GM12878 (cell line): ENCODE data around the gene TMEM72. TPM values are rescaled to one million over a fixed set of nuclear protein-coding genes. Genes with fewer than 3 reads are reported as not detected.
A peak's percentile ranks its signal among the peaks of the same experiment; 100 is the strongest.

Source experiments
- ATAC-seq: fragments of 200-7000 bp; cut with Tn5 transposase; 3 replicates; pipeline ENCODE4 v1.9.1; 2020; ENCODE audit warnings: mild to moderate bottlenecking, moderate library complexity
- BruUV-seq: library from RNA; stranded (reverse); fragments of 400-500 nt; replicated peaks from 2 replicates; lab custom pipeline; 2021; lab: Mats Ljungman, UMichigan
- CTCF ChIA-PET: fragments of 300-600 bp; sonication (Branson Sonifier 250); formaldehyde crosslinking; extraction: SDS; loops from one replicate; lab custom pipeline; 2021; ENCODE audit warnings: inconsistent platforms; lab: Yijun Ruan, JAX
- POLR2A ChIA-PET: fragments of 350-600 bp; formaldehyde crosslinking; extraction: SDS; loops from one replicate; lab custom pipeline; 2021; ENCODE audit warnings: inconsistent platforms; lab: Charles Lee
- RAD21 ChIA-PET: fragments of 300-600 bp; sonication (Branson Sonifier 250); formaldehyde crosslinking; loops from one replicate; lab custom pipeline; 2023; ENCODE audit warnings: antibody characterized with exemption; ENCODE audit not compliant: unreplicated experiment; lab: Charles Lee
- SMC1A ChIA-PET: fragments of 300-600 bp; sonication (Branson Sonifier 250); formaldehyde crosslinking; loops from one replicate; lab custom pipeline; 2023; ENCODE audit not compliant: unreplicated experiment, uncharacterized antibody; lab: Charles Lee
- DNase-seq: peaks from one replicate; pipeline ENCODE4 v3.0.0-alpha.2; 2011; ENCODE audit warnings: low read depth, low spot score
- FAIRE-seq: peaks from 3 replicates; lab custom pipeline; 2011; peaks lifted over from hg19 to GRCh38; lab: Jason Lieb, UNC
- H2AFZ ChIP-seq: 2 replicates; pipeline ENCODE4 v1.6.0; 2011; ENCODE audit warnings: low read depth, low read length, control low read depth; ENCODE audit not compliant: control insufficient read depth
- H3K27ac ChIP-seq: 2 replicates; pipeline ENCODE4 v1.5.1; 2011; ENCODE audit warnings: control low read depth; ENCODE audit not compliant: control insufficient read depth, insufficient read depth
- H3K27me3 ChIP-seq, 2 experiments: replicated peaks in 1 of 2; 2 replicates each; pipeline versions ENCODE4 v1.6.0 to v1.6.1; 2011; ENCODE audit warnings: low read length in 1 of 2; ENCODE audit not compliant: control insufficient read depth in 2 of 2, insufficient read depth in 2 of 2
- H3K36me3 ChIP-seq, 2 experiments: 2 replicates each; pipeline ENCODE4 v1.5.1; 2011; ENCODE audit warnings: low read length in 1 of 2; ENCODE audit not compliant: control insufficient read depth in 2 of 2, insufficient read depth in 2 of 2
- H3K4me1 ChIP-seq: 2 replicates; pipeline ENCODE4 v1.6.1; 2011; ENCODE audit warnings: mild to moderate bottlenecking, low read length, moderate library complexity, mixed read lengths; ENCODE audit not compliant: control insufficient read depth, insufficient read depth
- H3K4me2 ChIP-seq: 2 replicates; pipeline ENCODE4 v1.6.0; 2011; ENCODE audit warnings: control low read depth; ENCODE audit not compliant: control insufficient read depth, insufficient read depth
- H3K4me3 ChIP-seq: fragments of 200-600 bp; sonication (generic); 2 replicates; pipeline ENCODE4 v1.5.1; 2016
- H3K79me2 ChIP-seq: 2 replicates; pipeline ENCODE4 v1.6.0; 2011; ENCODE audit warnings: low read length; ENCODE audit not compliant: control insufficient read depth, insufficient read depth
- H3K9ac ChIP-seq: 2 replicates; pipeline ENCODE4 v1.8.0; 2011; ENCODE audit warnings: low read length, control low read depth, mixed read lengths; ENCODE audit not compliant: control insufficient read depth, insufficient read depth
- H3K9me3 ChIP-seq: replicated peaks from 3 replicates; pipeline ENCODE4 v1.5.1; 2011; ENCODE audit warnings: mild to moderate bottlenecking, low read length; ENCODE audit not compliant: control insufficient read depth, insufficient read depth
- H4K20me1 ChIP-seq: 2 replicates; pipeline ENCODE4 v1.6.0; 2011; ENCODE audit not compliant: control insufficient read depth, insufficient read depth
- FOXK2 ChIP-seq: fragments of 450-650 bp; IDR thresholded peaks from 2 replicates; pipeline ENCODE4 v1.6.1; 2017; ENCODE audit warnings: mild to moderate bottlenecking, moderate library complexity
- JUND ChIP-seq: IDR thresholded peaks from 2 replicates; pipeline ENCODE4 v1.6.1; 2012; ENCODE audit warnings: low read depth, mild to moderate bottlenecking, low read length, improper control_type of control experiment, moderate library complexity
- POLR2A ChIP-seq: IDR thresholded peaks from 2 replicates; pipeline ENCODE4 v1.6.1; 2011; ENCODE audit warnings: low read depth, mild to moderate bottlenecking, low read length
- SMARCA5 ChIP-seq: fragments of 450-650 bp; IDR thresholded peaks from 2 replicates; pipeline ENCODE4 v1.6.1; 2017; ENCODE audit warnings: mild to moderate bottlenecking
- ZNF207 ChIP-seq: fragments of 450-650 bp; IDR thresholded peaks from 2 replicates; pipeline ENCODE4 v1.6.1; 2014; ENCODE audit warnings: antibody characterized with exemption, mild to moderate bottlenecking, borderline replicate concordance
- WGBS: methylation state at CpG from one replicate; pipeline ENCODE4 v1.1.6; 2016; ENCODE audit warnings: low lambda C conversion rate; ENCODE audit not compliant: insufficient replicate concordance, insufficient coverage; ENCODE audit errors: missing lambda C conversion rate; 5-methylcytosine and 5-hydroxymethylcytosine counted together
- in situ Hi-C: fragments of 300-500 bp; cut with MboI; formaldehyde crosslinking; loops from 9 replicates; pipeline ENCODE4 v1.14.3; 2018; ENCODE audit warnings: mixed read lengths
- intact Hi-C: fragments of 100-400 bp; cut with micrococcal nuclease; formaldehyde crosslinking; loops from one replicate; pipeline ENCODE4 v1.14.2; 2022; ENCODE audit not compliant: unreplicated experiment
- polyA plus RNA-seq, 11 experiments: library from polyadenylated mRNA; depleted of rRNA in 4 of 11; unstranded in 6 of 11; stranded (reverse) in 5 of 11; fragments of >200 nt; fragmentation: Nextera tagmentation in 4 of 11; fragmentation: Illumina TruSeq in 1 of 11; extraction: Ambion mirVana in 4 of 11; extraction: Trizol in 1 of 11; gene quantifications; 1 replicate in 1 of 11; 2 replicates in 10 of 11; pipeline versions ENCODE4 v1.2.1 to v1.2.3, GENCODE V29; 2011 to 2016; ENCODE audit warnings: inconsistent platforms in 2 of 11, missing spikeins in 2 of 11, low read depth in 1 of 11
- total RNA-seq, 4 experiments: library from RNA; depleted of rRNA in 3 of 4; stranded (reverse); fragments of >200 nt in 3 of 4; fragmentation: Illumina TruSeq in 1 of 4; extraction: Trizol in 1 of 4; gene quantifications; 2 replicates each; pipeline versions ENCODE4 v1.2.1 to v1.2.3, GENCODE V29; 2013 to 2021
- TF ChIP-seq, protein P1 (sequence below): fragments of 450-650 bp; IDR thresholded peaks from 2 replicates; pipeline ENCODE4 v1.6.1; 2017; ENCODE audit warnings: borderline replicate concordance
- TF ChIP-seq, protein P2 (sequence below): fragments of 450-650 bp; IDR thresholded peaks from 2 replicates; pipeline ENCODE4 v1.6.1; 2017; ENCODE audit warnings: mild to moderate bottlenecking, moderate library complexity
- TF ChIP-seq, protein P3 (sequence below): fragments of 450-650 bp; IDR thresholded peaks from 2 replicates; pipeline ENCODE4 v1.6.1; 2017; ENCODE audit warnings: mild to moderate bottlenecking

The TMEM72 gene
- total and polyA plus RNA-seq, 10 of the 15 experiments (the other 5 are each of a cell fraction or from before 2014, with no cell fraction given), result 0.12 TPM; not detected in 9

DNA sequence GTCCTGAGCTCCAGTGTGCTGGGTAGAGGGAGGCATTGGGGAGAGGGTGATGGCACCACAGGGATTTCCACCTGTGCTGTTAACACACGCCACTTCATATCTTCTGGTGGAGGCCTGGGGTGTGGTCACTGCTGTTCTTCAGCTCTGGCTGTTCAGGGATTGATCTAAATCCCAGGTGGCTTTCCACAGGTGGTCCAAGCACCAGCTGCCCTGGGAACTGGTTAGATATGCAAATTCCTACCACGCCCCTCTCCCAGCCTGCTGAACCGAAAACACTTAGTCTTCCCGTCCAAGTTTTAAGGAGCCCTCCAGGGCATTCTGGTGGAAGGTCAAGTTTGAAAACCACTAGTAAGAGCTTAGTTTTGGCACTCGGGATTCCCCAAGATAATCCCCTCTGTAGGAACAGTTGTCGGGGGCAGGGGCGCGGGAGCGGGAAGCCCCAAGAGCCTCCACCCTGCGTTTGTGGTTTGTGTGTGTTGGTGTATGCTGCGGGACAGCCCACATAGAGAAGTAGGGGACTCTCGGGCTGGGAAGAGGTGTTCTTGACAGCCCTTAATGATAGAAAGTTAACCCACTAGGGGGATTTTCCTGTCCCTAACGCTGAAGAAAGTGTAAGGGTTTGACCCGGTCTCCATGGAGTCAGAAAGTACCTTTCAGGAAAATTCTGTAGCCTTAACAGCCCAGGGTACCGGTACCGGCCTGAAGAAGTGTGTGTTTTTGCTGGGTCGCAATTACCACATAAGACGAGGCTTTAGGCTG, 62.4 kb downstream of the TMEM72 start (continued):
- TF ChIP-seq POLR2A, result no peak
- TF ChIP-seq, protein P1, sequence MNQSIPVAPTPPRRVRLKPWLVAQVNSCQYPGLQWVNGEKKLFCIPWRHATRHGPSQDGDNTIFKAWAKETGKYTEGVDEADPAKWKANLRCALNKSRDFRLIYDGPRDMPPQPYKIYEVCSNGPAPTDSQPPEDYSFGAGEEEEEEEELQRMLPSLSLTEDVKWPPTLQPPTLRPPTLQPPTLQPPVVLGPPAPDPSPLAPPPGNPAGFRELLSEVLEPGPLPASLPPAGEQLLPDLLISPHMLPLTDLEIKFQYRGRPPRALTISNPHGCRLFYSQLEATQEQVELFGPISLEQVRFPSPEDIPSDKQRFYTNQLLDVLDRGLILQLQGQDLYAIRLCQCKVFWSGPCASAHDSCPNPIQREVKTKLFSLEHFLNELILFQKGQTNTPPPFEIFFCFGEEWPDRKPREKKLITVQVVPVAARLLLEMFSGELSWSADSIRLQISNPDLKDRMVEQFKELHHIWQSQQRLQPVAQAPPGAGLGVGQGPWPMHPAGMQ, result peak; percentile 83; the same call in 1 of the 2 replicates

DNA sequence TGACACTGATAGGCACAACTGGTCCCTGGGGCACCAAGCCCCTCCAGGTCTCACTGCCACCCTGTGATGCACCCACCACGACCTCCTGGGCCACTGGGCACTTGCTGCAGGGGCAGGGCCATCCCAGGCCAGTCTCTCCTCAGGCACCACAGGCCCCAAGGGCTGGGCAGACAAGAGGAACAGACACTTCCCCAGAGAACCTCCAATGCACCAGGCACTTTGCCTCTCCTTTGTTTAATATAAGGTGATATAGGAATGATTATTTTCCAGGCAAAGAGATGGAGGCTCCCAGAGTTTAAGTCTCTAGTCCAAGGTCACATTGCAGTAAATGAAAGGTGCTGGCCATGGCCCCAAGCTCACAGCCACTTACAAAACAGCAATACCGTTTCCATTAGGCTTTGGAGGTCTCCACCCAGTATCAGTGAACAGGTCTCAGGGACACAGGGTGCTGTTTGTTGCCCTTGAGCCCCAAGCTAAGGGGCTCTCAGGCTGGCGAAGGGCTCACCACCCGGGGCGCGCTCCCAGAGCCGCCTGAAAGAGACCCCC, 63.0 kb downstream of the TMEM72 start:
- ChIA-PET CTCF (interaction anchor here (0.5 to 10.1 kb wide), 6 partner anchors 8 to 42 kb away, joined by 3 to 181 read pairs (median 14); no protein-coding TSS in a partner anchor), RAD21 (interaction anchor here (1.4 to 2.7 kb wide), 4 partner anchors 11 to 49 kb away, joined by 5 to 54 read pairs (median 35); no protein-coding TSS in a partner anchor), POLR2A (interaction anchor here (1.1 to 2.1 kb wide), 8 partner anchors 8 to 45 kb away, joined by 3 to 17 read pairs (median 6); no protein-coding TSS in a partner anchor), SMC1A (interaction anchor here (1.8 to 2.5 kb wide), 6 partner anchors 10 to 42 kb away, joined by 6 to 36 read pairs (median 19); no protein-coding TSS in a partner anchor)
- Histone ChIP-seq H3K9me3 (no peaks in the 10 kb centered on the region), H3K4me1 (peaks cover 44% of the 10 kb centered on the region), H3K4me3 (peak overlapping the region; percentile 67; the same call in 1 of the 2 replicates), H4K20me1 (no peaks in the 10 kb centered on the region), H2AFZ (peak overlapping the region; percentile 66), H3K4me2 (peak overlapping the region; percentile 82), H3K79me2 (peaks cover 11% of the 10 kb centered on the region), H3K27ac (peak overlapping the region; percentile 80), H3K9ac (peak overlapping the region; percentile 65), H3K27me3 (no peaks in the 10 kb centered on the region), H3K36me3 (peaks cover 0 to 8% of the 10 kb centered on the region in 2 experiments; a peak in 2 of 4 replicates)
- BruUV-seq, result TSS peak; percentile 11
- 0% methylated on average over 7 of the region's 7 CpGs for whole genome bisulfite sequencing
- FAIRE-seq (no peak), DNase-seq (no peak), ATAC-seq (peak; percentile 34)
- intact Hi-C loops (loop anchor here (2.0 kb wide), 1 partner anchor 15 kb away; the partner anchor contains the start of gene RASSF4), in situ Hi-C loops (loop anchor here (25.0 kb wide), 1 partner anchor 1812 kb away; no protein-coding TSS in a partner anchor)
- TF ChIP-seq SMARCA5 (peak; percentile 52; the same call in 1 of the 2 replicates), FOXK2 (no peak), JUND (no peak), ZNF207 (0 out of 2 replicates have a peak, but pooled peaks have one; percentile 12)
- TF ChIP-seq, protein P2, sequence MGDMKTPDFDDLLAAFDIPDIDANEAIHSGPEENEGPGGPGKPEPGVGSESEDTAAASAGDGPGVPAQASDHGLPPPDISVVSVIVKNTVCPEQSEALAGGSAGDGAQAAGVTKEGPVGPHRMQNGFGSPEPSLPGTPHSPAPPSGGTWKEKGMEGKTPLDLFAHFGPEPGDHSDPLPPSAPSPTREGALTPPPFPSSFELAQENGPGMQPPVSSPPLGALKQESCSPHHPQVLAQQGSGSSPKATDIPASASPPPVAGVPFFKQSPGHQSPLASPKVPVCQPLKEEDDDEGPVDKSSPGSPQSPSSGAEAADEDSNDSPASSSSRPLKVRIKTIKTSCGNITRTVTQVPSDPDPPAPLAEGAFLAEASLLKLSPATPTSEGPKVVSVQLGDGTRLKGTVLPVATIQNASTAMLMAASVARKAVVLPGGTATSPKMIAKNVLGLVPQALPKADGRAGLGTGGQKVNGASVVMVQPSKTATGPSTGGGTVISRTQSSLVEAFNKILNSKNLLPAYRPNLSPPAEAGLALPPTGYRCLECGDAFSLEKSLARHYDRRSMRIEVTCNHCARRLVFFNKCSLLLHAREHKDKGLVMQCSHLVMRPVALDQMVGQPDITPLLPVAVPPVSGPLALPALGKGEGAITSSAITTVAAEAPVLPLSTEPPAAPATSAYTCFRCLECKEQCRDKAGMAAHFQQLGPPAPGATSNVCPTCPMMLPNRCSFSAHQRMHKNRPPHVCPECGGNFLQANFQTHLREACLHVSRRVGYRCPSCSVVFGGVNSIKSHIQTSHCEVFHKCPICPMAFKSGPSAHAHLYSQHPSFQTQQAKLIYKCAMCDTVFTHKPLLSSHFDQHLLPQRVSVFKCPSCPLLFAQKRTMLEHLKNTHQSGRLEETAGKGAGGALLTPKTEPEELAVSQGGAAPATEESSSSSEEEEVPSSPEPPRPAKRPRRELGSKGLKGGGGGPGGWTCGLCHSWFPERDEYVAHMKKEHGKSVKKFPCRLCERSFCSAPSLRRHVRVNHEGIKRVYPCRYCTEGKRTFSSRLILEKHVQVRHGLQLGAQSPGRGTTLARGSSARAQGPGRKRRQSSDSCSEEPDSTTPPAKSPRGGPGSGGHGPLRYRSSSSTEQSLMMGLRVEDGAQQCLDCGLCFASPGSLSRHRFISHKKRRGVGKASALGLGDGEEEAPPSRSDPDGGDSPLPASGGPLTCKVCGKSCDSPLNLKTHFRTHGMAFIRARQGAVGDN, result peak; percentile 27
- TF ChIP-seq, protein P3, sequence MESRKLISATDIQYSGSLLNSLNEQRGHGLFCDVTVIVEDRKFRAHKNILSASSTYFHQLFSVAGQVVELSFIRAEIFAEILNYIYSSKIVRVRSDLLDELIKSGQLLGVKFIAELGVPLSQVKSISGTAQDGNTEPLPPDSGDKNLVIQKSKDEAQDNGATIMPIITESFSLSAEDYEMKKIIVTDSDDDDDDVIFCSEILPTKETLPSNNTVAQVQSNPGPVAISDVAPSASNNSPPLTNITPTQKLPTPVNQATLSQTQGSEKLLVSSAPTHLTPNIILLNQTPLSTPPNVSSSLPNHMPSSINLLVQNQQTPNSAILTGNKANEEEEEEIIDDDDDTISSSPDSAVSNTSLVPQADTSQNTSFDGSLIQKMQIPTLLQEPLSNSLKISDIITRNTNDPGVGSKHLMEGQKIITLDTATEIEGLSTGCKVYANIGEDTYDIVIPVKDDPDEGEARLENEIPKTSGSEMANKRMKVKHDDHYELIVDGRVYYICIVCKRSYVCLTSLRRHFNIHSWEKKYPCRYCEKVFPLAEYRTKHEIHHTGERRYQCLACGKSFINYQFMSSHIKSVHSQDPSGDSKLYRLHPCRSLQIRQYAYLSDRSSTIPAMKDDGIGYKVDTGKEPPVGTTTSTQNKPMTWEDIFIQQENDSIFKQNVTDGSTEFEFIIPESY, result no peak
